Stimulated activated CD4-positive, alpha-beta T cell treated with anti-CD3 and anti-CD28 coated beads, Interleukin-4, amount 100 ng/mL, for 48 hours (primary cell): ENCODE data around the gene XCL1.
"Not testable (repeated sequence)": the region's sequence is repeated elsewhere in the genome, so short reads cannot be mapped to it uniquely, and the experiment has no call there.

Source experiments
- DNase-seq, 2 donors: peaks; one replicate each; pipeline ENCODE4 v3.0.0-alpha.2; 2020; ENCODE audit warnings: low read depth in 2 of 2

Gene XCL1

GRCh38 chr1:168576245-168576688 lies at the start of gene XCL1:
Gene XCL1 (plus strand): TSS chr1:168576605. CDS start chr1:168576638, 33 bp downstream.
- not testable (repeated sequence) for DNase-seq

GRCh38 chr1:168529518-168529917 lies 46.9 kb upstream of the XCL1 start:
- no peak for DNase-seq

GRCh38 chr1:168531615-168532345 lies 44.6 kb upstream of the XCL1 start:
- no peak for DNase-seq

- no peak for DNase-seq
These were observed 40.9 kb upstream of the XCL1 start for GRCh38 chr1:168535536-168535935.

- DNase-seq, result not testable (repeated sequence)
These were observed 35.6 kb upstream of the XCL1 start for GRCh38 chr1:168540798-168541197.

GRCh38 chr1:168542978-168543377 lies 33.4 kb upstream of the XCL1 start:
- DNase-seq, result not testable (repeated sequence)

GRCh38 chr1:168543840-168544498 lies 32.4 kb upstream of the XCL1 start, which contains the start of gene XCL2:
Gene XCL2 (minus strand): TSS chr1:168543997. CDS start chr1:168543964, 33 bp downstream.
- not testable (repeated sequence) for DNase-seq

- not testable (repeated sequence) for DNase-seq
These were observed 30.5 kb upstream of the XCL1 start for GRCh38 chr1:168545678-168546552.

GRCh38 chr1:168546553-168546895 lies 29.9 kb upstream of the XCL1 start:
- DNase-seq, result not testable (repeated sequence)

- DNase-seq, result no peak
These were observed 25.4 kb upstream of the XCL1 start for GRCh38 chr1:168550971-168551370.

- DNase-seq, result no peak
These were observed 24.7 kb upstream of the XCL1 start for GRCh38 chr1:168551688-168552087.

GRCh38 chr1:168552961-168553360 lies 23.4 kb upstream of the XCL1 start:
- DNase-seq, result no peak

GRCh38 chr1:168553680-168554553 lies 22.5 kb upstream of the XCL1 start:
- DNase-seq, result no peak

GRCh38 chr1:168554603-168555483 lies 21.6 kb upstream of the XCL1 start:
- no peak for DNase-seq

GRCh38 chr1:168555508-168556046 lies 20.8 kb upstream of the XCL1 start:
- DNase-seq, result no peak

GRCh38 chr1:168556647-168557046 lies 19.8 kb upstream of the XCL1 start:
- no peak for DNase-seq

- DNase-seq, result no peak
These were observed 16.0 kb upstream of the XCL1 start for GRCh38 chr1:168560370-168560769.

GRCh38 chr1:168561989-168562388 lies 14.4 kb upstream of the XCL1 start:
- no peak for DNase-seq

- no peak for DNase-seq
These were observed 10.6 kb upstream of the XCL1 start for GRCh38 chr1:168565825-168566224.

GRCh38 chr1:168567007-168567406 lies 9.4 kb upstream of the XCL1 start:
- no peak for DNase-seq
